Stimulated activated naive CD4-positive, alpha-beta T cell (primary cell): Measurements from ENCODE around the gene TMEM131.
"Not testable (repeated sequence)": the region's sequence is repeated elsewhere in the genome, so short reads cannot be mapped to it uniquely, and the experiment has no call there.

ENCODE experiments used
- DNase-seq, 6 experiments: peaks; one replicate each; lab custom pipeline; 2025; lab: John Stamatoyannopoulos, UW

TMEM131 gene

DNA sequence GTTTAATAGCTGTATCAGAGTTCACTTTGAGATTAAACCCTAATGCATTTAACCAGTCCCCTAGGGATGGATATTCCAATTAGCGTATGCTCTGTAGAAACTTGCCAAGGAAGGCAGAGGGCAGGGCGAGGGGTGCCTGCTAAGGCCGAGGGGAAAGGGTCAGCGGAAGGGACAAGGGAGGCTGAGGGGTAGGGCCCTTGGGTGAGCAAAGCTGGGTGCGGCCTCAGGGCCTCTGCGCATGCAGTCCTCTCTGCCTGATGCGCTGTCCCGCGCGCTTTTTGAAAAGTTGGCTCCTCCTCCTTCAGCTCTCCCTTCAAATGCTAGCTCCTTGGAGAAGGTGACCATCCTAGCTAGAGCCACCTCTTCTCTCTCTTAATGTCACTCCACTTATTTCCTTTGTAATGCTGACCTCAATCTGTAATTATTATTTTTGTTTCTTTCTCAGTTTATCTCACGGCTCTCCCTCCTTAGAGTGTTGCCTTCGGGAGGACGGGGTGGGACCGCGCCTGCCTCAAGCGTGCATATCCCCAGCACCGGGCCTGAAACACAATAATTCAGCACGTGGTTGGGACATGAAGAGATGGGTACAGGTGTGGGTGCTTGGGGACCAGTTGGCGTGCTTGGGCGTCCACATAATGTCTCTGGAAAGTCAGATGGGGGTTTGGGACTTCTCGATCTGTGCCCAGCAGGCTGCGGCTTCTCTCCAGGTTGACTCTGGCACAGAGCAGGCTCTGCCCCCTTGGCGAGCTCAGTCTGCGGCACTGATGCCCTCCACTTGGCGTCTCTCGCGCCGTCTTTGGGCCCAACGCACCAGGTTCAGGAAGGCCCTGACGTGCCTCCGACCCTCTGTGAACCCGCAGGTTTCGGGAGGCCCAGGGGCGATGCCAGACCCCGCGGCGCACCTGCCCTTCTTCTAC is 272.3 kb downstream of the TMEM131 start:
- DNase-seq = no peak

DNA sequence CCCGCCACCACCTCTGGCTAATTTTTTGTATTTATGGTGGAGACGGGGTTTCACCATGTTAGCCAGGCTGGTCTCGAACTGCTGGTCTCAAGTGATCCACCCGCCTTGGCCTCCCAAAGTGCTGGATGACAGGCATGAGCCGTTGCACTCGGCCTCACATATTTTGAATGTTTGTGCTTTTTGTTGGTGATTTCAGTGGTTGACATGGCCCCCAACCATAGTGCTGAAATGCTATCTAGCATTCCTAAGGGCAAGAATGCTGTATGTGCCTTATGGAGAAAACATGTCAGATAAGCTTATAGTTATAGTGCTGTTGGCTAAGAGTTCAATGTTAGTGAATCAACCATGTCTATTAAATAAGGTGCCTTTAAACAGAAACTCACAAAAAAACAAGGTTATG is 273.5 kb downstream of the TMEM131 start:
- no peak for DNase-seq

DNA sequence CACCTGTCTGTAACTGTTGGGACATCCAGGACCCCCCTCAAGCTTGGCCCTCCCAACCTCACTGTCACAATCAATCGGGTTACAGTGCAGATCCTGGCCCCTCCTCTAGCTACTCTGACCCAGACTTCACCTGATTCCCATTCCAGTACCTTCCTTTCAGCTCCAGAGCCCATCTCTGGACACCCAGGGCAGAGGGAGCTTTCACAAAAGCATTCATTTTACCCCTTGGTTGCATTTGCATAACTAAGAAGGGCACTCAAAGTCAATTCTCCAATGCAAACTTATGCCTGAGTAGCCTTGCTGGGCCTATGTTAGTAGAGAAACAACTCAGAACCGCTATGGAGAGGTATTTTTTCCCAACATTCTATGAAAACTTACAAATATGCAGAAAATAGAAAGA is 275.0 kb downstream of the TMEM131 start:
- DNase-seq = no peak

DNA sequence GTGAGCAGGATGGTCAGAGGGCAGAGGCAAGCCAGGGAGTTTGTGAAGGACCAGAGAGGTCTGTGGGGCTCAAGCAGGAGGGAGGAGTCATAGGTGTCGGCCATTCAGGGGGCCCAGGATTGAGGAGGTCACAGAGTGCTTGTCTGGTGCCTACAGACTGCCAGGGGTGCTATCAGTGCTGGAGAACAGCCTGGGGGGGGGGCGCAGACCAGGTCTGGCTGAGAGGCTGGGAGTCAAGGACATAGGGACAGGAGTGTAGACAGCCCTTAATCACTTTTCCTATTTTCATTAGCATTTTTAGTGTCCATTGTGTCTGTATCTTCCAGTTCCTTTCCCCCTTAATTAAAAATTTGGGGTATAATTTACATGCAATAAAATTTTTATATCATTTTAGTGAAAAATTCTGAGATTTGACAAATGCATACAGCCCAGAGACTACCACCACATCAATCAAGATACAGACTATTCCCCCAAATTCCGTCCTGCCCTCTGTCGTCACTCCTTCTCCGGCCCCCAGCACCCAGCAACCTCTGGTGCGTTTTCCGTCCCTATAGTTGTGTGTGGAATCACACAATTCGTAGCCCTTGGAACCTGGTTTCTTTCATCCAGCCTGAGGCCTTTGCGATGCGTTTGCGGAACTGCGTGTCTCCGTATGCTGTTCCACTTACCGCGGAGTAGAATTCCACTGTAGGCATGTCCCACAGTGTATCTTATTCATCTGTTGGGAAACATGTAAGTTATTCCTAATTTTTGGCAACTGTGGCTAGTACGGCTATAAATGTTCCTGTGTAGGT is 276.2 kb downstream of the TMEM131 start:
- DNase-seq = no peak

DNA sequence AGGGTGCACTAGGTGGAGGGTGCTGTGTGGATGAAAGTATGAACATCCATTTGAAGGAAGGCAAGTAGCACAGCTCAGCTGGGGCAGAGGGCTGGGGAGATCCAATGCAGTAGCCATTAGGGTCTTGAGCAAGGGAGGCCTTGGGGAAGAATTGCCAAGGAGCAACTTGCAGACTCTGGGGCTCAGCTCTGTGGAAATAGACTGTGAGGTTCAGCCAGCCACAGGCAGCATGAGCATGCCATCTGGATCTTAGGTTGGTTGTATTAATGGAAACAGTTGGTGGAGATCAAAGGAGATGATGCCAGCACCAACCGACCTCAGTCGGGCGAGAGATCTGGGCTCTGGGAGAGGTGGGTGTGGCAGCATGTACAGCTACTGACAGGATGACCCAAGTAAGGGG is 276.8 kb downstream of the TMEM131 start:
- DNase-seq = peak in 1 of 6 experiments; percentile 27

DNA sequence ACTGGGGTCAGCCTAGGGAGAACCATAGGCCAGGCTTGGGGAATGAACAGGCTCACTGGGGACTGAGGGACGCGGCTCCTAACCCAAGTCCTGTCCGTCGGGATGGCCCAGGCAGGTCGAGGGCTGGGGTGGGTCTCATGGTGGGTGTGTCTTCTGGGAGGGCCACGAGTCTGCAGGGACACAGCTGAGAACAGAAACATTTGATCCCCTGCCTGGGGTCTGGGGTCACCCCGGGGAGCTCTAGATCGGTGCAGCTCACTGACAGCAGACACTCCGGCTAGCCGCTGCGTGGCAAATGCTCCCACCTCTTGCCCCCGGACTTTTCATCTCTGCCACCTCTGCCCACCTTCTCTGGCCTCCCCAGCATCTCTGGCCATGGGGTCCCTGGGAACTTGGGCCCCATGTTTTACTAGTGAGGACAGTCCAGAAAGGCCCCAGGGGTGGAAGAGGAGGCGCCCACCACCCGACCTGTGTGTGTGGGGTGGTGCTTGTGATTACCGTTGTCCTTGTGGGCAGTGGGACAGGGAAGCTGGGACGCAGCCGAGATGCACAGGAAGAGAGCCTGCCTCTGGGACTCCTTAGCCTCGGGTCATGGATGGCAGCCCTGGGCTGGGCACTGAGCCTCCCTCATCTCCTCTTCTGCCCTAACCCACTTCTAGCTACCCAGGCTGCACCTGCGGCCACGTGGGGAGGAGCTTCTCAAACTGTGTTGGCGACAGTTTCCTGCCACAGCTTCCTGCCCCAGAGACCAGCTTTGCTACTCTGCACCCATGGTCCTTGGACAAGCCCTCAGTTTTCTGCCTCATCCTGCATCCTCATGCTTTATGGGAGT is 277.5 kb downstream of the TMEM131 start:
- peak; percentile 32 to 66 (median 60) for DNase-seq

DNA sequence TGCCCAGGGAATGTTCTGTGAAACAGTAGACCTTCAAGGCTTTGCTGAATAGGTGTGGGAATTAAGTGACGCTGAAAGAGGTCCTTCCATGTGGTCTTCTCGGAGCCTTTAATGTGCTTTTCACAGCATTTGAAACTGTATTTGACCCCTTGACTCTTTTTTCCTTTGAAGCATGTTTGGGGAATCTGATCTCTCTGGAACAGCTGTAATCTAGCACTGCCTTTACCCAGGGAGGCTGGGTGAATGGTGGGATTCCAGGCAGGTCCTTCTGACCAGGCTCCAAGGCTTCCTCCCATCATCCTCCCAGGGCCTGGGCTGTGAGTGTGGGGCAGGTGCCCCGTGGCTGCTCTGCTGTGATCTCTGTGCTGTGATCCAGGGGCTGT is 278.1 kb downstream of the TMEM131 start:
- no peak for DNase-seq

DNA sequence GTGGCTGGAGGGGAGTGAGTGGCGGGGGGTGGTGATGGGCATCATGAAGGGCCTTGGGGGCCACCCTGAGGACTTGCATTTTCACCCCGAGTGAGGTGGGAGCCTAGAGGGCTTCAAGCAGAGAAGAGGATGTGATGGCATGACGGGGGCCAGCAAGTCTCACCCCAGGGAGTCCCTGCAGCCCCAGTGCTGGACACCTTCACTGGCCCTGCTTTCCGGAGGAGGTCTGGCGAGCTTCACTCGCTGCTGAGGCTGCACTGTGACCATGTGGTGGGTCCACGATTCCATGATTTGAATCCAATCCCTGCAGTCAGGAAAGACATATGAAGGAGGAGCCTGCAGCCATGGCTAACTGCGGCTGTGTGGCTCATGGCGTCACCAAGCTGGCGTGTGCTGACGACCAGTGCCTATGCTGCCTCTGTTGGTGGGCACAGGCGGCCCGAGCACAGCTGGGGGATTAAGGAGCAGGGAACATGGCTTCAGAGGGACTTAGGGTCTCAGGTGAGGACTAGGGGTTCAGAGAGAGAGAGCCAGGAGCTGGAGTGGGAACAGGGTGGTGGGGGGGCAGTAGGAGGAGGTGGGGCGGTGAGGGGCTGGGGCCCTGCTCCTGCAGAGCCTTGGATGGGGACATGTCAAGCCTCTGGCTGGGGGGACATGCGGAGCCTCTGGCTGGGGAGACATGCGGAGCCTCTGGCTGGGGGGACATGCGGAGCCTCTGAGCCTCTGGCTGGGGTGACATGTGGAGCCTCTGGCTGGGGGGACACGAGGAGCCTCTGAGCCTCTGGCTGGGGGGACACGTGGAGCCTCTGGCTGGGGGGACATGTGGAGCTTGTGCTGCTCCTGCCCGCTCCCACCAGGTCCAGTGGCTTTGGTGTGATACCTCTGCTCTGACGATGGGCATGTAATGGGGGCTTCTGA is 278.8 kb downstream of the TMEM131 start:
- no peak for DNase-seq

DNA sequence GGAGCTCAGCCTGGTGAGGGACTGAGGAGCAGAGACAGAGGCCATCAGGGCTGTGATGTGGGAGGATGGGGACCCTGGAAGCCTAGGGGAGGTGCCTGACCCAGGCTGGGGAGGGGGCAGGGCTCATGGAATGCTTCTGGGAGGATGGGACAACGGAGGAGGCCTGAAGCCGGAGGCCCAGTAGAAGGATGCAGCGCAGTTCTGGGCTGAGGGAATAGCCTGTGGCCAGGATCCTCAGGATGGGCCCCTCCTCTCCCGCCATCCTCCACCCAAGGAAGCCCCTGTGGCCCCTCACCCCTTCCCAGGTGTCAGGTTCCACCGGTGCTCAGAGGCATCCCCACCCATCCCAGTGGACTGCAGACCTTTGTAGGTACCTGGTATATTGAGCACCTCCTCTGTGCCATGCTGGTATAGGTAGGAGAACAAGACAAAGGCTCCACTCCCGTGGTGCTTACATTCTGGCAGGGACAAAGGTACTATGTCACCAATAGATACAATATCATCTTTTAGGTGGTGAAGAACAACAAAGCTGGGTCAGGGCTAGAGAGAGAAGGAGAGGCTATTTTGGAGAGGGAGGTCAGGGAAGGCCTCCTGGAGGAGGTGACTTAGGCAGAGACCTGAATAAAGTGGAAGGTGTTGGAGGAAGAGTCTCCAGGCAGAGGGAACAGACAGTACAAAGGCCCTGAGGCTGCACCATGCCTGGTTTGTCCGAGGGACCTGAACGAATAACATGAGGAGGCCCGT is 279.6 kb downstream of the TMEM131 start:
- DNase-seq = no peak

DNA sequence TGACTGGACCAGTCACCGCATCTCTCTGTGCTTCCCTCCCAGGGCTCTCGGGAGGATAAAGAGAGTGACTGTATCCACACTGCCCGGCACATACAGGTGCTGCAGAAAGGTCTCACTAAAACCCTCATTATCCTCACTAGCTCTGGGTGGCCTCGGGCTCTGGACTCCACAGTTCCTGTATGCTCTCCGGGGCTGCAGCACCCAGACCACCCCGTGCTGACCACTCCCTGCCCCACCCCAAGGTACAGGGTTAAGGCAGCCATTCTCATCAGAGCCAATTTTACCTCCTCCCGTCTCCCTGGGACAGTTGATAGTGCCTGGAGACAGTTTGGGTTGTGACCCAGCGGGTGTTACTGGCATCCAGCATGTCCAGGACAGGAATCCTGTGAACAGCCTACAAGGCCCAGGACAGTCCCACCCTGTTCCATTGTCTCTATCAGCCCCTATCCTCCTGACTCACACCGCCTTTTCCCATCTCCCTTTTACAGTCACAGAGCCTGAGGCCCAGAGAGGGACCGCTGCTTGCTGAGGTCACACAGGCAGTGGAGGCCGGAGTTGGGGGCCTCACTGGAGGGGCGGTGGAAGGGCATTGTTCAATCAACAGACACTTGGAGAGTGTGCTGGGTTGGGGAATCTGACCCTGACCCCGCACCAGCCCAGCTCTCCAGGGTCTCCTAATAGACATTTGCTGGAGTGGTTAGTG is 280.6 kb downstream of the TMEM131 start:
- DNase-seq = no peak

DNA sequence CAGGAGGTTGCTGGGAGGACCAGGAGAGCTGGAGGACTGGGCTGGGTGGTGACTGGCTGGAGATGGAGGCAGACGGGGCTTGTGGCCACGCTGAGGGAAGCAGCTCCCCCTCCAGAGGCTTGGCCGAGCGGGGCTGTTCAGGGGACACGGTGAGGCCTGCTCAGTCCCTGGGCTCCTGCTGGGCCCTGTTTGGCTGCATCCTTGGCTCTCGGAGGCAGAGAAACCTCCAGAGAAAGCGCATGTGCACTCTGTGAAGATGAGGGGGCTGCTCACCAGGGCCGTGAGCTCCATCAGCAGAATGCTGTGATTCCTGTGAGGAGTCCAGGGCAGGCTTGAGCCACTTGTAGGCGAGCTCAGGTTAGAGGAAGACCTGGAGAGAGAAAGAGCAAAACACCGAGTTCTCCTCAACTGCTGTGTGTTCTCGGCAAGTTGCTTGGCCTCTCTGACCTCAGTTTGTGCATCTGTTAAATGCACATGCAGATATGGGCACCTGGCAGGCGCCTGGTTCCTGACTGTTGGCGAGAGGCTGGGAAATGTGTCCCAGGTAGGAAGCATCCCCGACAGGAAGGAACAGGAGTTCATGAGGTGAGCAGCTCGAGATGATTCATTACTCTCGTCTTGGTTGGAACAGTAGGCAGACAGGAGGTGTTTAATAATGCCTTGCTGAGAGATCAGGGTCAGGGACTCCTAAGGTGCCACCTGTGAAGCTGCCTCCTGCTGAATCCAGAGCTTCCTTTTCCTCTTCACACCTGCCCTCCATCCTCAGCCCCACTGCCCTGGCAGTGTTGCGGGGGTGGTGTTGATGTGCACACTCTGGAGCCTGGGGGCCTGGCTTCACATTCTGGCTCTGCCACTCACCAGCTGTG is 281.4 kb downstream of the TMEM131 start:
- peak in 1 of 6 experiments; percentile 28 for DNase-seq

DNA sequence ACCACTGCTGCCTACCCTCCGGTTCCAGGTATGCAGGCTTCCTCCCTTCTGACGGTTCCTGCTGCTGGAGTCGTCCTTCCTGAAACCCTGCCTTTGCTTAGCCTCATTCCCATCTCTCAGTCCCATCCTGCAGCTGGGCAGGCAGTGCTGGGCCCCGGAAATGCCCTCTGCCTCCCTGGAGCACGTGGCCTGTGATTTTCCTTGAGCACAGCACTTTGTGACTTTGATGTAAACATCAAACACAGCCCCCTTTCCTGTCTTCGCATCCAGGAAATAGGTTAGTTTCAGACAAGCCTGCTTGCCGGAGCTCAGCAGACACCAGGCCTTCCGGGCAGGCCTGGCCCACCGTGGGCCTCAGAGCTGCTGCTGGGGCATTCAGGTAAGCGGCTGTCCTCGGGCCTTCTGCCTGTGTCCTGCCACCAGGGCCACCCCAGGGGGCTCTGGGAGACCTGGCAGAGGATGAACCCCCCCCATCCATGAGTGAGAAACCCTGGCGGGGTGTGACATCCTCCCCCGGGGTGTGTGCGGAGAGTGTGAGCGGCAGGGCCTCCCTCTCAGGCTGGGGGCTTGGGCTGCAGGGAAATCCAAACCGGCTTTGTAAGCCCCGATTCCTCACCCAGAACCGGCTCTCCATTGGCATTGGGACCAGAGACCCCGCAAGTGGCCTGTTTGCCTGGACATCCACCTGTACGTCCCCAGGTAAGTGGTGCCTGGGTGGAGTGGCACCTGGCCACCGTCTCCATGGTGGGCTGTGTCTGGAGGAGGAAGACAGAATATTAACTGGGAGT is 282.3 kb downstream of the TMEM131 start, which contains the start of gene ZAP70:
TSS of gene ZAP70 (plus strand) at position 281 of the 788 bp plus-strand sequence. CDS start 10,461 bp downstream, outside the sequence.
- peak; percentile 55 to 80 (median 74) for DNase-seq

DNA sequence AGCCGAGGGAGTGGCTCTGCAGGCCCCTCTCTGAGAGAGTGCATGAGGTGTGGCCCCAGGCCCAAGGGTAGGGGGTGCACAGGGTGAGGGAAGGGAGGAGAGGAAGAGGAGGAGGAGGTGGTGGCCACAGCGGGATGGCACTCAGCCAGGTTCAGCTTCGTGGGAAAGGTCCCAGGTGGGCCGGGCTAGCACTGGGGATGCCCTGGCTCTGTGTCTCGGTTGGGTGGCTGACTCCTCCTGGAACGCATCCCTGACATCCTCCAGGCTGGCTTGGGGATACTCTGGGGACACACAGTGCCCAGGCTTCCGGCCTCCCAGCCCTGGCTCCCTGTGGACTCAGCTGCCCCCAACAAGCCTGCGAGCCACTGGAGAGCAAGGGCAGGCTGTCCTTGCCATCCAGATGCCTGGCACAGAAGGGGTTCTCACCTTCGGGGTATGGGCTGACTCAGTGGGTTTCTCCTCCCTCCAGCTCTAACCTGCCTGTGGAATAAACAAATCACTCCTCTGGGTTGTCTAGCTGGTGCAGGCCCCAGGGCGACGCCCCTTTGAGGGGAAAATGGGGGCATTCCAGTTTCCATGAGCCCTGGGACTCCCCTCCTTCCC is 283.0 kb downstream of the TMEM131 start:
- peak in 2 of 6 experiments; percentile 55 to 72 for DNase-seq

DNA sequence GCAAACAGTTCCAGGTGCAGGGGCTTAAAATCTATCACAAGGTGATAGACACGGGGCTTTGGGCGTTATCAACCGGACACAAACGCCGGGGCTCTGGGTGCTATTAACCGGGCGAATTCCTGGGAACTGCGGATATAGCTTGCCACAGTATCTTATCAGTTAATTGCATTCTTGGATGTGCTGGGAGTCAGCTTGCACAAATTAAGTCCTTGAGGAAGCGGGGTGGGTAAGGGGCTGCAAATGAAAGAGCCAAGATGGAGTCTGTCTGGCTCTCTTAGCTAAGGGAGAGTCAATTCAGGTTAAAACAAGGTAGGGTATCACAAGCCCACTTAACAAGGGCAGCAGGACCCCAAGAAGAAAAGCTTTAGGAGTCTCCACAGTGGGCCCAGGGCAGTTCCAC is 283.6 kb downstream of the TMEM131 start:
- not testable (repeated sequence) for DNase-seq

DNA sequence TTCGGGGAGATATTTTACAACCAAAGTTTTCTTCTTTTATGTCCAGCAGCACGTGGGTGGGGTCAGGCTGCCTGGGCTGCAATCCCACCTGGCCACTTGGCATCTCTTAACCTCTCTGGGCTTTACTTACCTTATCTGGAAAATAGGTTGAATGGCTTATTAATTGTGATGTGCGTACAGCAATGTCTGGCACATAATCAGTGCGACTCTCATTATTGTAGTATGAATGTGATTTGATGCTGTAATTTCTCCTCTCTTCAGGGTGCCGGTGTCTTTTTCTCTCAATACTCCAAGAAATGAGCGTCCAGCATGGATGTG is 284.4 kb downstream of the TMEM131 start:
- no peak for DNase-seq

DNA sequence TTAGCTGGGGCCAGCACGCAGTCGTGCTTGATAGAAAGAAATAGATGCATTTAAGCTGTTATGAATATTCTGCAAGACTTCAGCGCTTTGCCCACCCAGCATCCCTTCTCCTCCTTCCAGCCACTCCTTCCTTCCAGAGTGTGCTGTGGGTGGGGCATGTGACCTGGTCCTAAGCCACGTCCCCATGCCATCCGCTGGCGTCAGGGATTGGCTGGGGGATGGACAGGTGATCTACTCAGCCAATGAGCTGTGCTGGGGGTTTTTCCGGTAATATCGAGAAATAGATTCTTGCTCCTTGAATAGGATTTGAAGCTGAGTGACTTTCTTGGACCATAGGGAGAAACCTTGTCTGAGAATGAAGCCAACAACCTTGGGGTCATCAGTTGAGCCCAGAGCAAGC is 287.1 kb downstream of the TMEM131 start:
- DNase-seq = no peak

DNA sequence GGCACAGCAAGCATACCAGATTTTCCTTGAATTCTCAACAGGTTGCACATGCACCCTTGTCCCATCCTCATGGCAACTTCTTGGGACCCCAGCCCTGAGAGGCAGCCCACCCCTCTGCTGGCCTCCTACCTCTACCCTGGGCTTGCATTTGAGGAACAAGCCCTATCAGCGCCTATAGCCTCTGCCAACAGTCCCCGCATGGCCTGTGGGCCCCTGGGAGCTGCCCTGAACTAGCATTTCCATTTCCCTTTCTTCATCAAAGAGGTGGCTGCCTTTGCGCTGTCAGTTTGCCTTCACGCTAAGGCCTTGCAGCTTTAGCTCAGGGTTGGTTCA is 287.7 kb downstream of the TMEM131 start:
- DNase-seq = no peak
